ENCODE measurements around the gene MOB1A.
"Not testable (repeated sequence)": the region's sequence is repeated elsewhere in the genome, so short reads cannot be mapped to it uniquely, and the experiment has no call there.

Gene MOB1A

GRCh38 chr2:74198461-74199274 lies 20.0 kb upstream of the MOB1A start, which contains the start of gene MTHFD2:
MTHFD2 (plus strand) TSS chr2:74198615; CDS start chr2:74198642, 27 bp downstream.
- DNase-seq: no peak

- DNase-seq: no peak
Observed at GRCh38 chr2:74198023-74198460, 19.4 kb upstream of the MOB1A start.

- DNase-seq: no peak
Observed at GRCh38 chr2:74197049-74197448, 18.4 kb upstream of the MOB1A start.

- DNase-seq: no peak
Observed at GRCh38 chr2:74194799-74195198, 16.1 kb upstream of the MOB1A start.

GRCh38 chr2:74191596-74192380 lies 13.1 kb upstream of the MOB1A start:
- DNase-seq: no peak

GRCh38 chr2:74188696-74189095 lies 10.0 kb upstream of the MOB1A start:
- no peak for DNase-seq

- no peak for DNase-seq
Observed at GRCh38 chr2:74188018-74188601, 9.4 kb upstream of the MOB1A start.

- not testable (repeated sequence) for DNase-seq
Observed at GRCh38 chr2:74186706-74187105, 8.0 kb upstream of the MOB1A start.

GRCh38 chr2:74186038-74186437 lies 7.4 kb upstream of the MOB1A start:
- no peak for DNase-seq

GRCh38 chr2:74183878-74184277 lies 5.2 kb upstream of the MOB1A start:
- DNase-seq: no peak

- DNase-seq: no peak
Observed at GRCh38 chr2:74181739-74182138, 3.1 kb upstream of the MOB1A start.

- DNase-seq: no peak
Observed at GRCh38 chr2:74179063-74179865, 585 bp upstream of the MOB1A start.

GRCh38 chr2:74177696-74178095 lies 983 bp downstream of the MOB1A start:
- DNase-seq: no peak

- DNase-seq: no peak
Observed at GRCh38 chr2:74174909-74175308, 3.8 kb downstream of the MOB1A start.

GRCh38 chr2:74168739-74169138 lies 9.9 kb downstream of the MOB1A start:
- DNase-seq: no peak

GRCh38 chr2:74164761-74165160 lies 13.9 kb downstream of the MOB1A start:
- no peak for DNase-seq

GRCh38 chr2:74162951-74163350 lies 15.7 kb downstream of the MOB1A start:
- DNase-seq: no peak

GRCh38 chr2:74155830-74156229 lies 22.8 kb downstream of the MOB1A start:
- no peak for DNase-seq

- no peak for DNase-seq
Observed at GRCh38 chr2:74152954-74153353, 25.7 kb downstream of the MOB1A start.

GRCh38 chr2:74149570-74150319 lies 28.9 kb downstream of the MOB1A start:
- DNase-seq: no peak

GRCh38 chr2:74149247-74149525 lies 29.5 kb downstream of the MOB1A start:
- no peak for DNase-seq
